Brain microvascular endothelial cell (primary cell): Measurements from ENCODE around the gene NOL3.

ENCODE experiments used
- DNase-seq: peaks from one replicate; pipeline ENCODE4 v3.0.0-alpha.2; 2020
- H3K27ac ChIP-seq: fragments of 250-450 bp; sonication (Bioruptor Pico); 2 replicates; pipeline ENCODE4 v1.5.1; 2020; ENCODE audit warnings: mild to moderate bottlenecking, moderate library complexity
- H3K27me3 ChIP-seq: fragments of 250-450 bp; sonication (Bioruptor Pico); replicated peaks from 2 replicates; pipeline ENCODE4 v1.5.1; 2020; ENCODE audit warnings: mild to moderate bottlenecking
- H3K36me3 ChIP-seq: fragments of 250-450 bp; sonication (Bioruptor Pico); replicated peaks from 2 replicates; pipeline ENCODE4 v1.5.1; 2020; ENCODE audit warnings: mild to moderate bottlenecking
- H3K4me3 ChIP-seq: 2 replicates; pipeline ENCODE4 v1.5.1; 2011; ENCODE audit warnings: low read depth, mild to moderate bottlenecking, control low read depth, low read length, moderate library complexity
- CTCF ChIP-seq: IDR thresholded peaks from 2 replicates; pipeline ENCODE4 v1.5.1; 2011; ENCODE audit warnings: low read depth, mild to moderate bottlenecking, moderate library complexity, low read length, control low read depth, inconsistent platforms; ENCODE audit errors: missing control alignments
- in situ Hi-C: cut with HindIII; loops from 2 replicates; pipeline ENCODE4 v1.10.0; 2017; ENCODE audit warnings: low sequenced_read_pairs, low pct_ligation_motif_present

The NOL3 gene

GRCh38 chr16:67151431-67152097 lies 18.8 kb upstream of the NOL3 start:
- peaks cover 7% of the 10 kb centered on the region for H3K36me3 ChIP-seq
- no peak overlapping the region for H3K27ac ChIP-seq
- peak overlapping the region; percentile 58 for H3K4me3 ChIP-seq
- TF ChIP-seq CTCF, result peak; percentile 10
- in situ Hi-C loops, result no loop called here
- H3K27me3 ChIP-seq, result peaks cover 6% of the 10 kb centered on the region
- no peak for DNase-seq

- Histone ChIP-seq H3K4me3 (peak overlapping the region; percentile 5), H3K27me3 (peaks cover 6% of the 10 kb centered on the region), H3K27ac (no peak overlapping the region), H3K36me3 (no peaks in the 10 kb centered on the region)
- DNase-seq, result no peak
- in situ Hi-C loops, result no loop called here
- TF ChIP-seq CTCF, result no peak
Observed at GRCh38 chr16:67154578-67155294, 15.6 kb upstream of the NOL3 start.

GRCh38 chr16:67155295-67156142 lies 14.8 kb upstream of the NOL3 start:
- in situ Hi-C loops, result no loop called here
- Histone ChIP-seq H3K4me3 (peak overlapping the region; percentile 5), H3K27ac (no peak overlapping the region), H3K36me3 (no peaks in the 10 kb centered on the region), H3K27me3 (peaks cover 6% of the 10 kb centered on the region)
- TF ChIP-seq CTCF, result peak; percentile 62
- DNase-seq, result peak; percentile 33

GRCh38 chr16:67156143-67156844 lies 14.0 kb upstream of the NOL3 start:
- no peak for TF ChIP-seq CTCF
- H3K27ac ChIP-seq, result no peak overlapping the region
- H3K4me3 ChIP-seq, result no peak overlapping the region
- in situ Hi-C loops, result no loop called here
- peaks cover 6% of the 10 kb centered on the region for H3K27me3 ChIP-seq
- no peaks in the 10 kb centered on the region for H3K36me3 ChIP-seq
- no peak for DNase-seq

GRCh38 chr16:67157106-67157748 lies 13.1 kb upstream of the NOL3 start:
- no peak overlapping the region for H3K27ac ChIP-seq
- no peak overlapping the region for H3K4me3 ChIP-seq
- H3K36me3 ChIP-seq, result no peaks in the 10 kb centered on the region
- no peak for DNase-seq
- in situ Hi-C loops, result no loop called here
- no peak for TF ChIP-seq CTCF
- peaks cover 10% of the 10 kb centered on the region for H3K27me3 ChIP-seq
